ENCODE results near the gene GMPR2.

DNA sequence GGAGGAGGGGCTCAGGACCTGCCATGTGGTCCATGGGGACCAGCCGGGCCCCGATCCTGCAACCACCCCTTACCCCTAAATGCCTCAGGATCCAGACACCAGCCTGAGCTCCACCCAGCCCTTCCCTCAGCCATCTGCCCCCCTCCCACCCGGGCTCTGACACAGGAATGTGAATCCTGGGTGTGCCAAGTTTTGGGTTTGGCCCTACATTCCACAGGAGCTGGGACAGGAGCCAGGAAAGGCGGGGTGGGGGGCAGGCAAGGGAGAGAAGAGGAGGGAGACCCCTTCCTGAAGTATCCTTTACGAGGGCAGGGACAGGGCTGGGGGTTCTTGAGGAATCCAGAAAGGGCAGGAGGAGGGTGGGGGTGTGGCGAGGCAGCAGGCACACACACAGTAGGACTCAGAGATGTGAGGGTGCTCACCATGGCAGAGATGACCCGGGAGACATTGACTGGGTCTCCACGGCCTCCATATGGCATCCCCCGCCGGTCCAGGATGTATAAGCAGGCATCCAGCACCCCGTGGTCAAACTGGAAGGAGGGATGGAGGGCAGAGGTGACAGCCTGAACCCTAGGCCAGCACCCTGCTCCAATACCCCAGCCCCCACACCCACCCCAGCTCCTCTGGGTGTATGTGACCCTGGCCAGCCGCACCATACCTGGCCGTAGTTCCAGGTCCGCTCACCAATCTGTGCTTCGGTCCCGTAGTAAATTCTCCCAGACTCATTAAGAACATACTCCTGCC, 26.7 kb downstream of the GMPR2 start:
- no peak for TF ChIP-seq CTCF (IDR thresholded peaks at IDR 0.05; ENCODE audit: borderline replicate concordance, extremely low read depth, low read length, poor library complexity, severe bottlenecking)
- TF ChIP-seq EZH2 (IDR thresholded peaks at IDR 0.05; ENCODE audit: borderline replicate concordance, low read depth, low read length, severe bottlenecking) = no peak
